ENCODE results near the gene CAPN5.

- no peak for TF ChIP-seq SUZ12 (IDR thresholded peaks at IDR 0.05; ENCODE audit: extremely low read depth, insufficient read depth, insufficient read length)
- TF ChIP-seq YY1 (IDR thresholded peaks at IDR 0.05; ENCODE audit: insufficient read depth, insufficient read length) = no peak
Measured at GRCh38 chr11:77117492-77117891, 50.7 kb downstream of the CAPN5 start.
